Measurements from ENCODE around the gene MCTP1. TPM values are rescaled to one million over a fixed set of nuclear protein-coding genes. Genes with fewer than 3 reads are reported as not detected.

The MCTP1 gene
- total RNA-seq, 2 experiments from 2014 or later, result not detected

- intact Hi-C loops (cut with micrococcal nuclease), result no loop called here
- Mint-ChIP-seq H3K9me3 (no peaks in the 10 kb centered on the region), H3K4me3 (no peak overlapping the region), H3K36me3 (ENCODE audit: low read depth) (no peaks in the 10 kb centered on the region), H3K27ac (no peak overlapping the region), H3K4me1 (ENCODE audit: low read depth) (peaks cover 9% of the 10 kb centered on the region), H3K27me3 (ENCODE audit: low read depth) (peaks cover 7% of the 10 kb centered on the region)
- CTCF ChIA-PET, result interaction anchor here (0.7 kb wide), 1 partner anchor 549 kb away, joined by 3 read pairs; no protein-coding TSS in a partner anchor
- DNase-seq, result no peak
Observed at GRCh38 chr5:94744906-94745305, 540.0 kb downstream of the MCTP1 start.

GRCh38 chr5:94742852-94743251 lies 542.0 kb downstream of the MCTP1 start:
- peaks cover 5% of the 10 kb centered on the region for H3K27me3 Mint-ChIP-seq (ENCODE audit: low read depth)

GRCh38 chr5:94740286-94740685 lies 544.6 kb downstream of the MCTP1 start:
- CTCF ChIA-PET, result interaction anchor here (1.1 kb wide), 1 partner anchor 31 kb away, joined by 4 read pairs; no protein-coding TSS in a partner anchor
- no peaks in the 10 kb centered on the region for H3K4me1 Mint-ChIP-seq (ENCODE audit: low read depth)
- H3K27me3 Mint-ChIP-seq (ENCODE audit: low read depth), result peaks cover 5% of the 10 kb centered on the region
- no peak for DNase-seq
- no peaks in the 10 kb centered on the region for H3K36me3 Mint-ChIP-seq (ENCODE audit: low read depth)
- no peak overlapping the region for H3K4me3 Mint-ChIP-seq
- no peaks in the 10 kb centered on the region for H3K9me3 Mint-ChIP-seq
- intact Hi-C loops (cut with micrococcal nuclease), result no loop called here
- no peak overlapping the region for H3K27ac Mint-ChIP-seq

More at GRCh38 chr5:94742852-94743251, 542.0 kb downstream of the MCTP1 start:
- DNase-seq, result no peak
- no peak overlapping the region for H3K4me3 Mint-ChIP-seq
- H3K27ac Mint-ChIP-seq, result no peak overlapping the region
- no peaks in the 10 kb centered on the region for H3K9me3 Mint-ChIP-seq
- no peaks in the 10 kb centered on the region for H3K36me3 Mint-ChIP-seq (ENCODE audit: low read depth)
- intact Hi-C loops (cut with micrococcal nuclease), result no loop called here
- CTCF ChIA-PET, result interaction anchor here (0.6 kb wide), 1 partner anchor 90 kb away, joined by 4 read pairs; no protein-coding TSS in a partner anchor
- peaks cover 6% of the 10 kb centered on the region for H3K4me1 Mint-ChIP-seq (ENCODE audit: low read depth)

GRCh38 chr5:94736498-94736897 lies 548.4 kb downstream of the MCTP1 start:
- no peaks in the 10 kb centered on the region for H3K27me3 Mint-ChIP-seq (ENCODE audit: low read depth)
- no peak overlapping the region for H3K4me3 Mint-ChIP-seq
- H3K36me3 Mint-ChIP-seq (ENCODE audit: low read depth), result no peaks in the 10 kb centered on the region
- H3K9me3 Mint-ChIP-seq, result no peaks in the 10 kb centered on the region
- no peak overlapping the region for H3K27ac Mint-ChIP-seq
- intact Hi-C loops (cut with micrococcal nuclease), result loop anchor here (5.0 to 10.0 kb wide), 3 partner anchors 342 to 934 kb away; no protein-coding TSS in a partner anchor
- H3K4me1 Mint-ChIP-seq (ENCODE audit: low read depth), result no peaks in the 10 kb centered on the region
- CTCF ChIA-PET, result interaction anchor here (0.6 to 2.5 kb wide), 4 partner anchors 10 to 1078 kb away, joined by 6 to 29 read pairs (median 10); no protein-coding TSS in a partner anchor
- DNase-seq, result no peak

GRCh38 chr5:94731471-94731870 lies 553.4 kb downstream of the MCTP1 start:
- DNase-seq, result no peak
- Mint-ChIP-seq H3K4me3 (no peak overlapping the region), H3K27ac (no peak overlapping the region), H3K36me3 (ENCODE audit: low read depth) (no peaks in the 10 kb centered on the region), H3K4me1 (ENCODE audit: low read depth) (no peaks in the 10 kb centered on the region), H3K9me3 (no peaks in the 10 kb centered on the region), H3K27me3 (ENCODE audit: low read depth) (no peaks in the 10 kb centered on the region)
- CTCF ChIA-PET, result interaction anchor here (0.6 kb wide), 1 partner anchor 196 kb away, joined by 3 read pairs; no protein-coding TSS in a partner anchor
- intact Hi-C loops (cut with micrococcal nuclease), result loop anchor here (10.0 kb wide), 2 partner anchors 337 to 537 kb away; no protein-coding TSS in a partner anchor

GRCh38 chr5:94725142-94725541 lies 559.8 kb downstream of the MCTP1 start:
- CTCF ChIA-PET, result no interaction called here
- H3K27me3 Mint-ChIP-seq (ENCODE audit: low read depth), result peaks cover 5% of the 10 kb centered on the region
- H3K36me3 Mint-ChIP-seq (ENCODE audit: low read depth), result no peaks in the 10 kb centered on the region
- no peaks in the 10 kb centered on the region for H3K9me3 Mint-ChIP-seq
- no peak for DNase-seq
- H3K27ac Mint-ChIP-seq, result no peak overlapping the region
- H3K4me3 Mint-ChIP-seq, result no peak overlapping the region
- no peaks in the 10 kb centered on the region for H3K4me1 Mint-ChIP-seq (ENCODE audit: low read depth)
- intact Hi-C loops (cut with micrococcal nuclease), result no loop called here

- CTCF ChIA-PET, result interaction anchor here (0.6 to 0.8 kb wide), 2 partner anchors 22 to 1402 kb away, joined by 4 to 5 read pairs; no protein-coding TSS in a partner anchor
- H3K36me3 Mint-ChIP-seq (ENCODE audit: low read depth), result peaks cover 10% of the 10 kb centered on the region
- no peaks in the 10 kb centered on the region for H3K9me3 Mint-ChIP-seq
- H3K27me3 Mint-ChIP-seq (ENCODE audit: low read depth), result no peaks in the 10 kb centered on the region
- no peak overlapping the region for H3K27ac Mint-ChIP-seq
- H3K4me1 Mint-ChIP-seq (ENCODE audit: low read depth), result no peaks in the 10 kb centered on the region
- intact Hi-C loops (cut with micrococcal nuclease), result no loop called here
- no peak overlapping the region for H3K4me3 Mint-ChIP-seq
- DNase-seq, result no peak
Observed at GRCh38 chr5:94715768-94716167, 569.1 kb downstream of the MCTP1 start.

- no peak for DNase-seq
- CTCF ChIA-PET, result interaction anchor here (1.3 kb wide), 1 partner anchor 26 kb away, joined by 5 read pairs; no protein-coding TSS in a partner anchor
- no peaks in the 10 kb centered on the region for H3K27me3 Mint-ChIP-seq (ENCODE audit: low read depth)
- H3K4me3 Mint-ChIP-seq, result no peak overlapping the region
- H3K27ac Mint-ChIP-seq, result no peak overlapping the region
- intact Hi-C loops (cut with micrococcal nuclease), result no loop called here
- H3K36me3 Mint-ChIP-seq (ENCODE audit: low read depth), result peaks cover 19% of the 10 kb centered on the region
- no peaks in the 10 kb centered on the region for H3K4me1 Mint-ChIP-seq (ENCODE audit: low read depth)
- no peaks in the 10 kb centered on the region for H3K9me3 Mint-ChIP-seq
Observed at GRCh38 chr5:94711785-94712184, 573.1 kb downstream of the MCTP1 start.

GRCh38 chr5:94709277-94709676 lies 575.6 kb downstream of the MCTP1 start:
- intact Hi-C loops (cut with micrococcal nuclease), result no loop called here
- Mint-ChIP-seq H3K36me3 (ENCODE audit: low read depth) (peaks cover 19% of the 10 kb centered on the region), H3K4me1 (ENCODE audit: low read depth) (no peaks in the 10 kb centered on the region), H3K4me3 (no peak overlapping the region), H3K27ac (no peak overlapping the region), H3K27me3 (ENCODE audit: low read depth) (no peaks in the 10 kb centered on the region), H3K9me3 (no peaks in the 10 kb centered on the region)
- CTCF ChIA-PET, result interaction anchor here (0.9 kb wide), 1 partner anchor 28 kb away, joined by 3 read pairs; no protein-coding TSS in a partner anchor
- DNase-seq, result no peak

- no peaks in the 10 kb centered on the region for H3K27me3 Mint-ChIP-seq (ENCODE audit: low read depth)
- no peak overlapping the region for H3K27ac Mint-ChIP-seq
- CTCF ChIA-PET, result no interaction called here
- no peak for DNase-seq
- H3K4me1 Mint-ChIP-seq (ENCODE audit: low read depth), result no peaks in the 10 kb centered on the region
- no peak overlapping the region for H3K4me3 Mint-ChIP-seq
- intact Hi-C loops (cut with micrococcal nuclease), result no loop called here
- peaks cover 17% of the 10 kb centered on the region for H3K36me3 Mint-ChIP-seq (ENCODE audit: low read depth)
- no peaks in the 10 kb centered on the region for H3K9me3 Mint-ChIP-seq
Observed at GRCh38 chr5:94707359-94707758, 577.5 kb downstream of the MCTP1 start.

- no peaks in the 10 kb centered on the region for H3K27me3 Mint-ChIP-seq (ENCODE audit: low read depth)
- H3K9me3 Mint-ChIP-seq, result no peaks in the 10 kb centered on the region
- CTCF ChIA-PET, result interaction anchor here (0.7 kb wide), 1 partner anchor 160 kb away, joined by 3 read pairs; no protein-coding TSS in a partner anchor
- no peak overlapping the region for H3K27ac Mint-ChIP-seq
- H3K4me1 Mint-ChIP-seq (ENCODE audit: low read depth), result peaks cover 3% of the 10 kb centered on the region
- intact Hi-C loops (cut with micrococcal nuclease), result no loop called here
- DNase-seq, result no peak
- no peak overlapping the region for H3K4me3 Mint-ChIP-seq
- peaks cover 8% of the 10 kb centered on the region for H3K36me3 Mint-ChIP-seq (ENCODE audit: low read depth)
Observed at GRCh38 chr5:94705427-94705826, 579.5 kb downstream of the MCTP1 start.

- no peak overlapping the region for H3K4me3 Mint-ChIP-seq
- no peak for DNase-seq
- no peak overlapping the region for H3K27ac Mint-ChIP-seq
- CTCF ChIA-PET, result interaction anchor here (0.6 kb wide), 2 partner anchors 36 to 581 kb away, joined by 3 read pairs; no protein-coding TSS in a partner anchor
- peaks cover 2% of the 10 kb centered on the region for H3K36me3 Mint-ChIP-seq (ENCODE audit: low read depth)
- no peaks in the 10 kb centered on the region for H3K9me3 Mint-ChIP-seq
- H3K27me3 Mint-ChIP-seq (ENCODE audit: low read depth), result no peaks in the 10 kb centered on the region
- H3K4me1 Mint-ChIP-seq (ENCODE audit: low read depth), result peaks cover 4% of the 10 kb centered on the region
- intact Hi-C loops (cut with micrococcal nuclease), result no loop called here
Observed at GRCh38 chr5:94702729-94703128, 582.2 kb downstream of the MCTP1 start.

- peaks cover 2% of the 10 kb centered on the region for H3K36me3 Mint-ChIP-seq (ENCODE audit: low read depth)
- CTCF ChIA-PET, result no interaction called here
- peaks cover 4% of the 10 kb centered on the region for H3K4me1 Mint-ChIP-seq (ENCODE audit: low read depth)
- no peak for DNase-seq
- intact Hi-C loops (cut with micrococcal nuclease), result loop anchor here (2.0 kb wide), 1 partner anchor 92 kb away; no protein-coding TSS in a partner anchor
- no peaks in the 10 kb centered on the region for H3K27me3 Mint-ChIP-seq (ENCODE audit: low read depth)
- no peak overlapping the region for H3K4me3 Mint-ChIP-seq
- no peaks in the 10 kb centered on the region for H3K9me3 Mint-ChIP-seq
- H3K27ac Mint-ChIP-seq, result no peak overlapping the region
Observed at GRCh38 chr5:94700592-94700991, 584.3 kb downstream of the MCTP1 start.

Data from activated naive CD4-positive, alpha-beta T cell treated with anti-CD3 and anti-CD28 coated beads for 36 hours (primary cell).